ENCODE data around the gene CAMK2A. TPM values are rescaled to one million over a fixed set of nuclear protein-coding genes. Genes with fewer than 3 reads are reported as not detected.

Gene CAMK2A
- total RNA-seq, 1 experiment from 2014 or later, result 0.33 TPM

- Mint-ChIP-seq H3K4me1 (peaks cover 3 to 13% of the 10 kb centered on the region in 2 experiments; a peak in 3 of 4 replicates), H3K9me3 (no peaks in the 10 kb centered on the region), H3K36me3 (ENCODE audit: insufficient read depth in 1 of 3, low read depth in 3 of 3) (no peaks in the 10 kb centered on the region; a peak in 1 of 7 replicates), H3K4me3 (no peak overlapping the region), H3K27ac (no peak overlapping the region; a peak in 1 of 7 replicates), H3K27me3 (ENCODE audit: low read depth) (peaks cover 10% of the 10 kb centered on the region)
- no peak overlapping the region for H2AFZ ChIP-seq (ENCODE audit: low read length)
- H2BK12ac ChIP-seq (ENCODE audit: insufficient read length, low read depth, low read length), result no peak overlapping the region
- no peaks in the 10 kb centered on the region for H3K27me3 ChIP-seq (ENCODE audit: insufficient read depth, low read length)
- H3K4me2 ChIP-seq (ENCODE audit: insufficient read depth, insufficient read length, low read length), result no peak overlapping the region
- no peaks in the 10 kb centered on the region; the same call in 1 of the 2 replicates for H3K4me1 ChIP-seq (ENCODE audit: insufficient read depth, low read length)
- no peaks in the 10 kb centered on the region for H3K23me2 ChIP-seq (ENCODE audit: insufficient read length, low read depth, low read length, poor library complexity, severe bottlenecking)
- no CpG with 5 or more reads among the region's 3 CpGs for WGBS (ENCODE audit: extremely low coverage, insufficient read length, low lambda C conversion rate)
- no peak overlapping the region for H3K23ac ChIP-seq (ENCODE audit: insufficient read length, low read depth, low read length)
- no peaks in the 10 kb centered on the region for H4K20me1 ChIP-seq (ENCODE audit: control insufficient read depth, insufficient read depth, insufficient read length)
- H3K9ac ChIP-seq (ENCODE audit: extremely low read depth, insufficient read length, low read length), result no peak overlapping the region
- no peak overlapping the region for H2BK5ac ChIP-seq (ENCODE audit: insufficient read length, low read length)
- H2BK20ac ChIP-seq (ENCODE audit: low read depth, low read length, poor library complexity, severe bottlenecking), result no peak overlapping the region
- H3K9me3 ChIP-seq (ENCODE audit: control insufficient read depth, low read depth, low read length), result no peaks in the 10 kb centered on the region
- no peak overlapping the region for H4K5ac ChIP-seq (ENCODE audit: insufficient read length, low read depth, low read length)
- no peaks in the 10 kb centered on the region for H3K79me2 ChIP-seq (ENCODE audit: insufficient read depth, low read length)
- no peak overlapping the region for H2AK5ac ChIP-seq (ENCODE audit: insufficient read length, low read length)
- H2BK120ac ChIP-seq (ENCODE audit: low read depth, low read length, poor library complexity, severe bottlenecking), result no peak overlapping the region
- no peak overlapping the region for H3K4ac ChIP-seq (ENCODE audit: low read depth, low read length)
- TF ChIP-seq CTCF (conservative IDR thresholded peaks at IDR 0.05), result no peak
- H3K18ac ChIP-seq (ENCODE audit: insufficient read length, low read depth, low read length), result no peak overlapping the region
- H3K27ac ChIP-seq (ENCODE audit: insufficient read length, low read depth, low read length), result no peak overlapping the region
- no peak overlapping the region for H3K14ac ChIP-seq (ENCODE audit: insufficient read depth, low read length)
- H3T11ph ChIP-seq (ENCODE audit: low read length), result no peak overlapping the region
- H3K79me1 ChIP-seq (ENCODE audit: insufficient read depth, low read depth, low read length, poor library complexity, severe bottlenecking), result no peaks in the 10 kb centered on the region
- H3K56ac ChIP-seq (ENCODE audit: insufficient read length, low read depth, low read length), result no peak overlapping the region
- H2BK15ac ChIP-seq (ENCODE audit: low read depth, low read length), result no peak overlapping the region
- H4K91ac ChIP-seq (ENCODE audit: insufficient read length, low read depth, low read length), result no peak overlapping the region
- DNase-seq, result no peak
- H4K8ac ChIP-seq (replicated peaks; ENCODE audit: insufficient read length, low read depth, low read length), result no peak overlapping the region
Measured at GRCh38 chr5:150245808-150246207, 43.8 kb downstream of the CAMK2A start.

All from H9 (cell line).